ENCODE measurements around the gene PLXNB2.

DNA sequence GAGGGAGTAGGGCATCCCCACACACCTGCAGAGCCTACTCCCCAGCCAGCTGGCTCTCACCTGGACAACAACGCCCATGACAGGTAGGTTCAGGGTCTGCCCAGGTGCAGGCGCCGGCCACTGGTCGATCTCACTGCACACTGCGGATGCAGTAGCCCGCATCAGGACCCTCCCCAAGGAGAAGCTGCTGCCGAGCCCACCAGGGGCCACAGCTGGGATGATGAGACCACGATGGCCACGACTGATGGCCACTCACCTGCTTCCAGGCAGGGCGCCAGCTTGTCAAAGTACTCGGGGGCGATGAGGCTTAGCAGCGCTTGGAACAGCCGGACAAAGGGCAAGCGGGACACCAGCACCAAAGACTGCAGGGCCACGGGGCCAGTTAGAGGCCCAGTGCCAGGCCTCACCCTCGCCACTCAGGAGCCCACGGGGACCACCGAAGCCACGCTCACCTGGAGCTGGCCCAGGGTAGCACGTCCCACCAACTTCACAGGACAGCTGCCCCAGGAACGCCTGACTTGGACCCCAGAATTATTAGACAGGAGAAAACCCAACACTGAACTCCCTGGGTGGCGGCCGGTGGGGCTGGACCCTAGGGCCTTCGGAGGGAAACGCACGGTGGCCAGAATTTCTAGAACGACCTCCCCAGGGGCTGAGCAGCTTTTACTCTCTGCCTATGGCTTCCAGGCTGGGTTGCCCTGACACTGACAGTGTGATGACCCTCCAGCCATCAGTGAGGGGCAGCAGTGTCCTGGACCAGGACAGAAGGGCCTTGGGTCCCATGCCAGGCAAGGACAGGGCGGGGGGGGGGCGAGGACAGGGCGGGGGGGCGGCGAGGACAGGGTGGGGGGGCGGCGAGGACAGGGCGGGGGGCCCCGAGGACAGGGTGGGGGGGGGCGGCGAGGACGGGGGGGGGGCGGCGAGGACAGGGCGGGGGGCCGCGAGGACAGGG lies 8.9 kb upstream of the PLXNB2 start:
- no peak for TF ChIP-seq TAF1 (IDR thresholded peaks at IDR 0.05; ENCODE audit: borderline replicate concordance, insufficient read depth, low read length)
- TF ChIP-seq, protein P1, sequence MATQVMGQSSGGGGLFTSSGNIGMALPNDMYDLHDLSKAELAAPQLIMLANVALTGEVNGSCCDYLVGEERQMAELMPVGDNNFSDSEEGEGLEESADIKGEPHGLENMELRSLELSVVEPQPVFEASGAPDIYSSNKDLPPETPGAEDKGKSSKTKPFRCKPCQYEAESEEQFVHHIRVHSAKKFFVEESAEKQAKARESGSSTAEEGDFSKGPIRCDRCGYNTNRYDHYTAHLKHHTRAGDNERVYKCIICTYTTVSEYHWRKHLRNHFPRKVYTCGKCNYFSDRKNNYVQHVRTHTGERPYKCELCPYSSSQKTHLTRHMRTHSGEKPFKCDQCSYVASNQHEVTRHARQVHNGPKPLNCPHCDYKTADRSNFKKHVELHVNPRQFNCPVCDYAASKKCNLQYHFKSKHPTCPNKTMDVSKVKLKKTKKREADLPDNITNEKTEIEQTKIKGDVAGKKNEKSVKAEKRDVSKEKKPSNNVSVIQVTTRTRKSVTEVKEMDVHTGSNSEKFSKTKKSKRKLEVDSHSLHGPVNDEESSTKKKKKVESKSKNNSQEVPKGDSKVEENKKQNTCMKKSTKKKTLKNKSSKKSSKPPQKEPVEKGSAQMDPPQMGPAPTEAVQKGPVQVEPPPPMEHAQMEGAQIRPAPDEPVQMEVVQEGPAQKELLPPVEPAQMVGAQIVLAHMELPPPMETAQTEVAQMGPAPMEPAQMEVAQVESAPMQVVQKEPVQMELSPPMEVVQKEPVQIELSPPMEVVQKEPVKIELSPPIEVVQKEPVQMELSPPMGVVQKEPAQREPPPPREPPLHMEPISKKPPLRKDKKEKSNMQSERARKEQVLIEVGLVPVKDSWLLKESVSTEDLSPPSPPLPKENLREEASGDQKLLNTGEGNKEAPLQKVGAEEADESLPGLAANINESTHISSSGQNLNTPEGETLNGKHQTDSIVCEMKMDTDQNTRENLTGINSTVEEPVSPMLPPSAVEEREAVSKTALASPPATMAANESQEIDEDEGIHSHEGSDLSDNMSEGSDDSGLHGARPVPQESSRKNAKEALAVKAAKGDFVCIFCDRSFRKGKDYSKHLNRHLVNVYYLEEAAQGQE (IDR thresholded peaks at IDR 0.05; ENCODE audit: insufficient read depth in 1 of 2, low read depth in 2 of 2, low read length in 2 of 2), result no peak
